ENCODE measurements around the gene CNR2.
"Not testable (repeated sequence)": the region's sequence is repeated elsewhere in the genome, so short reads cannot be mapped to it uniquely, and the experiment has no call there.

CNR2 gene

GRCh38 chr1:23879809-23880208, 33.4 kb downstream of the CNR2 start:
- no peak for DNase-seq

- DNase-seq = no peak
Measured at GRCh38 chr1:23878668-23879067, 34.5 kb downstream of the CNR2 start.

- no peak for DNase-seq
Measured at GRCh38 chr1:23875382-23875781, 37.8 kb downstream of the CNR2 start.

GRCh38 chr1:23872421-23872820, 40.7 kb downstream of the CNR2 start:
- DNase-seq = no peak

GRCh38 chr1:23869051-23869450, 44.1 kb downstream of the CNR2 start:
- no peak for DNase-seq

GRCh38 chr1:23868557-23869016, 44.6 kb downstream of the CNR2 start:
- no peak for DNase-seq

GRCh38 chr1:23867895-23868556, 45.1 kb downstream of the CNR2 start, which contains the start of gene FUCA1:
Gene FUCA1, minus strand, starts transcription at chr1:23868290. Its CDS starts 4 bp downstream, at chr1:23868286.
- peak; percentile 98 for DNase-seq

- no peak for DNase-seq
Measured at GRCh38 chr1:23867542-23867894, 45.6 kb downstream of the CNR2 start.

- DNase-seq = no peak
Measured at GRCh38 chr1:23865543-23865930, 47.6 kb downstream of the CNR2 start.

GRCh38 chr1:23864801-23865542, 48.2 kb downstream of the CNR2 start:
- DNase-seq = no peak

- DNase-seq = no peak
Measured at GRCh38 chr1:23862640-23863039, 50.5 kb downstream of the CNR2 start.

- DNase-seq = no peak
Measured at GRCh38 chr1:23854568-23854967, 58.6 kb downstream of the CNR2 start.

GRCh38 chr1:23853124-23853523, 60.0 kb downstream of the CNR2 start:
- DNase-seq = not testable (repeated sequence)

GRCh38 chr1:23851406-23851805, 61.8 kb downstream of the CNR2 start:
- not testable (repeated sequence) for DNase-seq

GRCh38 chr1:23848673-23849616, 64.2 kb downstream of the CNR2 start:
- DNase-seq = no peak

- DNase-seq = not testable (repeated sequence)
Measured at GRCh38 chr1:23847482-23848095, 65.6 kb downstream of the CNR2 start.

- DNase-seq = no peak
Measured at GRCh38 chr1:23845163-23845562, 68.0 kb downstream of the CNR2 start.

- DNase-seq = no peak
Measured at GRCh38 chr1:23843644-23844043, 69.5 kb downstream of the CNR2 start.

GRCh38 chr1:23838401-23838866, 74.7 kb downstream of the CNR2 start:
- DNase-seq = peak; percentile 91

GRCh38 chr1:23837908-23838307, 75.3 kb downstream of the CNR2 start:
- DNase-seq = no peak

- no peak for DNase-seq
Measured at GRCh38 chr1:23836037-23836436, 77.1 kb downstream of the CNR2 start.

- not testable (repeated sequence) for DNase-seq
Measured at GRCh38 chr1:23834156-23834555, 79.0 kb downstream of the CNR2 start.

- DNase-seq = no peak
Measured at GRCh38 chr1:23827717-23828116, 85.4 kb downstream of the CNR2 start.
